A673 (cell line): ENCODE results near the gene SLC27A1.

Experiments
- CTCF ChIP-seq: fragments of 300-800, 200-600 bp; sonication (generic); conservative IDR thresholded peaks from 2 replicates; pipeline ENCODE4 v1.5.1; 2017; ENCODE audit warnings: low read depth, mild to moderate bottlenecking, antibody characterized with exemption, low read length, moderate library complexity, mixed read lengths
- EZH2 ChIP-seq: fragments of 200-600 bp; sonication (generic); IDR thresholded peaks from 2 replicates; pipeline ENCODE4 v1.6.1; 2017; ENCODE audit warnings: borderline replicate concordance, low read depth, mild to moderate bottlenecking, mixed read lengths, antibody characterized with exemption, low read length; ENCODE audit not compliant: poor library complexity, severe bottlenecking

DNA sequence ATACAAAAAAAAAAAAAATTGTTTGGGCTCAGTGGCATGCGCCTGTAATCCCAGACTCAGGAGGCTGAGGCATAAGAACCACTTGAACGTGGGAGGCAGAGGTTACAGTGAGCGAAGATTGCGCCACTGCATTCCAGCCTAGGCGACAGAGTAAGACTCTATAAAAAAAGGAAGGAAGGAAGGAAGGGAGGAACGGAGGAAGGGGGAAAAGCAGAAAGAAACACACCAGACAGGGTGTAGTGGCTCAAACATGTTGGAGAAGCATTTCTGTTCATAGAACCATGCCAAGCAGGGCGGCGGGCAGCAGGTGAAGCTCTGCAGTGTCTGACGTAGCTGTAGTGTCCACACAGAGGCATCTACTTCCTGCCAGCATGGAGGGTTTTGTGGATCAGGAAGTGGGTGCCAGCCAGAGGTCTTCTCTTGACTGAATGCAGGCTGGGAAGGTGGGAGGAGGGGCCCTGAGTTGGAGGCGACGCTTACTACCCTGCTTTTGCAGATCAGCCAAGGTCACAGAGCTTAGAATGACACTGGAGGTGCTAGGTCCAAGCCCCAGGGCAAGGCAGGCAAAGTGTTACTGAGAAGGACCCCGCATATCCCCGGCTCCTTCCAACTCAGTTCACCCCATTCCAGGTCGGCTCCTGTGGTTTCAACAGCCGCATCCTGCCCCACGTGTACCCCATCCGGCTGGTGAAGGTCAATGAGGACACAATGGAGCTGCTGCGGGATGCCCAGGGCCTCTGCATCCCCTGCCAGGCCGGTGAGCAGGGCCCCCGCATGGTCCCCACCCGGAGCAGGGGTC is 29.5 kb downstream of the SLC27A1 start:
- TF ChIP-seq CTCF (no peak), EZH2 (no peak)
